ENCODE data around the gene ZNF565. TPM values are rescaled to one million over a fixed set of nuclear protein-coding genes. Genes with fewer than 3 reads are reported as not detected.

Gene ZNF565
- total and polyA plus RNA-seq, 7 donors: 2.4 to 7.5 (median 5.3) TPM

GRCh38 chr19:36209372-36209771 lies 5.1 kb downstream of the ZNF565 start:
- Histone ChIP-seq H3K4me3 (no peak overlapping the region), H3K4me1 (peaks cover 0 to 10% (median 9%) of the 10 kb centered on the region in 4 donors), H3K27ac (no peak overlapping the region), H3K9me3 (no peaks in the 10 kb centered on the region), H3K36me3 (peaks cover 0 to 12% (median 0%) of the 10 kb centered on the region in 4 donors), H3K27me3 (no peaks in the 10 kb centered on the region)
- TF ChIP-seq POLR2A (IDR thresholded peaks at IDR 0.05): no peak
- no peak for TF ChIP-seq POLR2AphosphoS5 (IDR thresholded peaks at IDR 0.05)
- TF ChIP-seq CTCF (IDR thresholded peaks at IDR 0.05): no peak
- no peak for TF ChIP-seq EP300 (IDR thresholded peaks at IDR 0.05)
- intact Hi-C loops (cut with DNase I): no loop called here
- 98% methylated on average over 7 of the region's 7 CpGs for WGBS, 2 donors
- DNase-seq: no peak

DNA sequence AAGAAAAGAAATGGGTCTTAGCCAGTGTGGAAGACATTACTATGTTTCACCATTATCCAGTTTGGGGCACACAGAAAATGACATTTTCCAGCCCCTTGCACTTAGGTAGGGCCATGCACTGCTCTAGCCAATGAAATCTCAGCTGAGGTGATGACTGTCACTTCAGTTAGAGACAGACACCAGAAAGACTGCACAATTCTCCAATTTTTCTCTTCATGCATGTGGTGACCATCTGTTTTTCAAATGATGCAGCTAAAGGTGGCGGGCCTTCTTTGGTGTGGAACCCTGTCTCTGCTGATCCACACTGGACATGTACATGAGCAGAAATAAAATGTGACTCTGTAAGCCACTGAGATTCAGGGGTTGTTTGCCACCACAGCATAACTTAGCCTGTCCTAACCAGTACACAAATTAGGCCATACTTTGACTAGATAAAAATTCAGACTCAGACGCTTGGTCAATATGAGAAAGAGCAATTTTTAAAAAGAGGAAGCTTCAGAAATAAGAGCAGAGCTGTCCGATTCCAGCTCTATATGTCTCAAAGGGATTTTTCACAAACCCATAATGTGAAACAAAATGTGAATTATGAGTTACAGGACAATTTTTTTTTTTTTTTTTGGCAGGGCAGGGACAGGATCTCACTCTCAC lies 6.7 kb downstream of the ZNF565 start:
- 86 to 88% methylated on average over 3 of the region's 3 CpGs for WGBS, 2 donors
- intact Hi-C loops (cut with DNase I): no loop called here
- no peak overlapping the region for H3K4me3 ChIP-seq

DNA sequence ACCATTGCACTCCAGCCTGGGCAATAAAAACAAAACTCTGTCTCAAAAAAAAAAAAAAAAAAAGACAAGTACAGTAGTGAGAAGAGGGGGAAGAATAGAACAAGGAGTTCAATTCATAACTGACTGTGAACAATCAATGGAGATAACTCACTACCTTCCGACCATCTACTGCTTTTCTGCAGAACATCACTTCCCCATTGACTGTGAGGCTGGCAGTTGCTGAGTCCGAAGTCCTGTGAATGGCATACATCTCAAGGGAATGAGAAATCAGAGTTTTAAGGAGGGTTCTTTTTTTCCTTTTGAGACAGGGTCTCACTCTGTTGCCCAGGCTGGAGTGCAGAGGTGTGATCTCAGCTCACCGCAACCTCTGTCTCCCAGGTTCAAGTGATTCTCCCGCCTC lies 11.2 kb downstream of the ZNF565 start:
- Histone ChIP-seq H3K36me3 (peaks cover 0 to 12% (median 5%) of the 10 kb centered on the region in 4 donors), H3K9me3 (no peaks in the 10 kb centered on the region), H3K4me1 (no peaks in the 10 kb centered on the region), H3K27me3 (no peaks in the 10 kb centered on the region), H3K27ac (no peak overlapping the region), H3K4me3 (no peak overlapping the region)
- 94 to 96% methylated on average over 4 of the region's 4 CpGs for WGBS, 2 donors
- no peak for DNase-seq
- TF ChIP-seq POLR2A (IDR thresholded peaks at IDR 0.05): no peak
- TF ChIP-seq POLR2AphosphoS5 (IDR thresholded peaks at IDR 0.05): no peak
- no peak for TF ChIP-seq EP300 (IDR thresholded peaks at IDR 0.05)
- TF ChIP-seq CTCF (IDR thresholded peaks at IDR 0.05): no peak
- intact Hi-C loops (cut with DNase I): no loop called here

More for the DNA sequence above, 6.7 kb downstream of the ZNF565 start:
- Histone ChIP-seq H3K9me3 (no peaks in the 10 kb centered on the region), H3K27ac (no peak overlapping the region), H3K36me3 (peaks cover 0 to 12% (median 0%) of the 10 kb centered on the region in 4 donors), H3K27me3 (no peaks in the 10 kb centered on the region), H3K4me1 (no peaks in the 10 kb centered on the region)
- DNase-seq: no peak
- TF ChIP-seq POLR2A (IDR thresholded peaks at IDR 0.05) (no peak), CTCF (IDR thresholded peaks at IDR 0.05) (no peak), POLR2AphosphoS5 (IDR thresholded peaks at IDR 0.05) (no peak), EP300 (IDR thresholded peaks at IDR 0.05) (no peak)

- Histone ChIP-seq H3K4me3 (no peak overlapping the region), H3K27me3 (no peaks in the 10 kb centered on the region), H3K27ac (no peak overlapping the region), H3K4me1 (no peaks in the 10 kb centered on the region), H3K9me3 (no peaks in the 10 kb centered on the region), H3K36me3 (peaks cover 0 to 12% (median 5%) of the 10 kb centered on the region in 4 donors)
- 96% methylated on average over 6 of the region's 6 CpGs for WGBS, 2 donors
- no peak for TF ChIP-seq POLR2AphosphoS5 (IDR thresholded peaks at IDR 0.05)
- TF ChIP-seq EP300 (IDR thresholded peaks at IDR 0.05): no peak
- no peak for TF ChIP-seq CTCF (IDR thresholded peaks at IDR 0.05)
- no peak for TF ChIP-seq POLR2A (IDR thresholded peaks at IDR 0.05)
- intact Hi-C loops (cut with DNase I): no loop called here
- DNase-seq: no peak
Observed at GRCh38 chr19:36201684-36202083, 12.8 kb downstream of the ZNF565 start.

Data from sigmoid colon (tissue), 7 donors.